DND-41 (cell line): Measurements from ENCODE around the gene DOK6.
A peak's percentile ranks its signal among the peaks of the same experiment; 100 is the strongest.

Source experiments
- CTCF ChIP-seq: IDR thresholded peaks from 2 replicates; pipeline ENCODE4 v1.5.1; 2012; ENCODE audit warnings: borderline replicate concordance, low read length, moderate library complexity, mild to moderate bottlenecking; ENCODE audit not compliant: poor library complexity, severe bottlenecking; ENCODE audit errors: extremely low read depth
- EZH2 ChIP-seq: IDR thresholded peaks from 3 replicates; pipeline ENCODE4 v1.6.1; 2012; ENCODE audit warnings: borderline replicate concordance, low read depth, mild to moderate bottlenecking, moderate library complexity, low read length, inconsistent platforms; ENCODE audit not compliant: severe bottlenecking

- TF ChIP-seq CTCF (peak; percentile 35), EZH2 (no peak)
These were observed 236.0 kb downstream of the DOK6 start for GRCh38 chr18:69636529-69637301.
